HEK293 (cell line): ENCODE data around the gene ENO4.

Experiments
- CTCF ChIA-PET: fragments of 350-600 bp; formaldehyde crosslinking; extraction: SDS; loops from one replicate; lab custom pipeline; 2021; ENCODE audit warnings: antibody characterized with exemption; lab: Yijun Ruan, JAX
- POLR2A ChIA-PET: fragments of 300-600 bp; formaldehyde crosslinking; extraction: SDS; loops from one replicate; lab custom pipeline; 2020; ENCODE audit warnings: antibody characterized with exemption, inconsistent platforms; lab: Yijun Ruan, JAX
- H3K27ac ChIP-seq: fragments of 200-500 bp; sonication (Bioruptor generic); 2 replicates; pipeline ENCODE4 v1.5.1; 2014; ENCODE audit warnings: low read depth, low read length, control low read depth, inconsistent platforms; ENCODE audit errors: extremely low read depth
- H3K36me3 ChIP-seq, 2 experiments: fragments of 200-500 bp in 1 of 2; sonication (Bioruptor generic) in 1 of 2; 1 replicate in 1 of 2; 2 replicates in 1 of 2; pipeline ENCODE4 v1.5.1; 2014 to 2017; ENCODE audit warnings: inconsistent platforms in 2 of 2, low read length in 2 of 2; ENCODE audit not compliant: control insufficient read depth in 2 of 2, insufficient read depth in 1 of 2
- H3K4me1 ChIP-seq: fragments of 200-500 bp; sonication (Bioruptor generic); 2 replicates; pipeline ENCODE4 v1.5.1; 2014; ENCODE audit warnings: mild to moderate bottlenecking, low read length, inconsistent platforms; ENCODE audit not compliant: control insufficient read depth, insufficient read depth
- H3K4me3 ChIP-seq: 2 replicates; pipeline ENCODE4 v1.5.1; 2011; ENCODE audit warnings: low read depth, mild to moderate bottlenecking, control low read depth, low read length, moderate library complexity
- H3K9me3 ChIP-seq: fragments of 200-500 bp; sonication (Bioruptor generic); 2 replicates; pipeline ENCODE4 v1.5.1; 2014; ENCODE audit warnings: low read depth, low read length, inconsistent platforms; ENCODE audit not compliant: control insufficient read depth, insufficient read depth
- BCL11A ChIP-seq: fragments of 450-650 bp; formaldehyde crosslinking; IDR thresholded peaks from 2 replicates; pipeline ENCODE4 v1.5.1; 2016; ENCODE audit warnings: low read depth, missing biosample characterization, missing genetic modification characterization
- BCL6B ChIP-seq: fragments of 450-650 bp; formaldehyde crosslinking; IDR thresholded peaks from 2 replicates; pipeline ENCODE4 v1.5.1; 2017; ENCODE audit warnings: missing biosample characterization, missing genetic modification characterization
- FEZF1 ChIP-seq: fragments of 450-650 bp; formaldehyde crosslinking; IDR thresholded peaks from 2 replicates; pipeline ENCODE4 v1.5.1; 2016; ENCODE audit warnings: missing biosample characterization, missing genetic modification characterization
- IKZF3 ChIP-seq: fragments of 450-650 bp; IDR thresholded peaks from 2 replicates; pipeline ENCODE4 v1.5.0; 2018; ENCODE audit warnings: missing biosample characterization, mild to moderate bottlenecking, missing genetic modification characterization, moderate library complexity
- MZF1 ChIP-seq: fragments of 450-650 bp; formaldehyde crosslinking; IDR thresholded peaks from 2 replicates; pipeline ENCODE4 v1.5.1; 2017; ENCODE audit warnings: missing biosample characterization, missing genetic modification characterization, borderline replicate concordance
- OSR2 ChIP-seq: fragments of 450-650 bp; formaldehyde crosslinking; IDR thresholded peaks from 2 replicates; pipeline ENCODE4 v1.5.1; 2016; ENCODE audit warnings: missing biosample characterization, missing genetic modification characterization
- PRDM1 ChIP-seq: fragments of 450-650 bp; formaldehyde crosslinking; IDR thresholded peaks from 2 replicates; pipeline ENCODE4; 2016; ENCODE audit warnings: missing biosample characterization, missing genetic modification characterization
- PRDM6 ChIP-seq: fragments of 450-650 bp; formaldehyde crosslinking; IDR thresholded peaks from 2 replicates; pipeline ENCODE4 v1.5.1; 2017; ENCODE audit warnings: missing biosample characterization, missing genetic modification characterization
- TRIM28 ChIP-seq: IDR thresholded peaks from 2 replicates; pipeline ENCODE4 v1.6.1; 2011; ENCODE audit warnings: low read length, control low read depth, borderline replicate concordance
- WT1 ChIP-seq: fragments of 450-650 bp; formaldehyde crosslinking; IDR thresholded peaks from 2 replicates; pipeline ENCODE4 v1.5.1; 2016; ENCODE audit warnings: missing biosample characterization, missing genetic modification characterization
- ZBTB17 ChIP-seq: fragments of 450-650 bp; formaldehyde crosslinking; IDR thresholded peaks from 2 replicates; pipeline ENCODE4 v1.5.1; 2016; ENCODE audit warnings: missing biosample characterization, missing genetic modification characterization
- ZBTB20 ChIP-seq: fragments of 450-650 bp; formaldehyde crosslinking; IDR thresholded peaks from 2 replicates; pipeline ENCODE4 v1.5.1; 2016; ENCODE audit warnings: missing biosample characterization, missing genetic modification characterization
- ZBTB6 ChIP-seq: fragments of 450-650 bp; formaldehyde crosslinking; IDR thresholded peaks from 2 replicates; pipeline ENCODE4 v1.5.1; 2017; ENCODE audit warnings: missing biosample characterization, missing genetic modification characterization
- ZFP41 ChIP-seq: fragments of 450-650 bp; formaldehyde crosslinking; IDR thresholded peaks from 2 replicates; pipeline ENCODE4 v1.5.1; 2016; ENCODE audit warnings: missing biosample characterization, missing genetic modification characterization, borderline replicate concordance
- ZNF335 ChIP-seq: fragments of 450-650 bp; formaldehyde crosslinking; conservative IDR thresholded peaks from 2 replicates; pipeline ENCODE4 v1.5.1; 2016; ENCODE audit warnings: missing biosample characterization, missing genetic modification characterization
- ZNF341 ChIP-seq: fragments of 450-650 bp; formaldehyde crosslinking; IDR thresholded peaks from 2 replicates; pipeline ENCODE4; 2016; ENCODE audit warnings: low read depth, missing biosample characterization, missing genetic modification characterization
- ZNF398 ChIP-seq: fragments of 450-650 bp; formaldehyde crosslinking; IDR thresholded peaks from 2 replicates; pipeline ENCODE4 v1.5.1; 2017; ENCODE audit warnings: missing biosample characterization, missing genetic modification characterization
- ZNF501 ChIP-seq: fragments of 450-650 bp; formaldehyde crosslinking; IDR thresholded peaks from 2 replicates; pipeline ENCODE4 v1.5.1; 2016; ENCODE audit warnings: missing biosample characterization, missing genetic modification characterization
- ZNF518A ChIP-seq: fragments of 450-650 bp; formaldehyde crosslinking; conservative IDR thresholded peaks from 2 replicates; pipeline ENCODE4 v1.5.1; 2016; ENCODE audit warnings: low read depth, missing biosample characterization, missing genetic modification characterization
- ZNF555 ChIP-seq: fragments of 450-650 bp; formaldehyde crosslinking; conservative IDR thresholded peaks from 2 replicates; pipeline ENCODE4 v1.5.1; 2017; ENCODE audit warnings: missing biosample characterization, mild to moderate bottlenecking, missing genetic modification characterization, inconsistent platforms
- ZNF785 ChIP-seq: fragments of 450-650 bp; formaldehyde crosslinking; IDR thresholded peaks from 2 replicates; pipeline ENCODE4 v1.5.1; 2016; ENCODE audit warnings: missing biosample characterization, missing genetic modification characterization
- ZSCAN5A ChIP-seq: fragments of 450-650 bp; formaldehyde crosslinking; IDR thresholded peaks from 2 replicates; pipeline ENCODE4 v1.5.1; 2016; ENCODE audit warnings: missing biosample characterization, missing genetic modification characterization

ENO4 gene

GRCh38 chr10:116892907-116893685 is 43.8 kb downstream of the ENO4 start (continued):
- TF ChIP-seq OSR2 (tag by site-specific recombination) (peak; percentile 46), TRIM28 (peak; percentile 76), ZNF501 (tag by site-specific recombination) (0 out of 2 replicates have a peak, but pooled peaks have one; percentile 15), ZNF398 (tag by site-specific recombination) (peak; percentile 33; the same call in 1 of the 2 replicates), ZBTB17 (tag by site-specific recombination) (peak; percentile 83), ZBTB20 (tag by site-specific recombination) (no peak), WT1 (tag by site-specific recombination) (0 out of 2 replicates have a peak, but pooled peaks have one; percentile 29), ZNF335 (tag by site-specific recombination) (peak; percentile 58), ZNF555 (no peak), MZF1 (peak; percentile 38; the same call in 1 of the 2 replicates), ZFP41 (tag by site-specific recombination) (no peak), ZNF785 (tag by site-specific recombination) (no peak)

GRCh38 chr10:116893686-116894037 is 44.4 kb downstream of the ENO4 start:
- Histone ChIP-seq H3K4me3 (no peak overlapping the region), H3K27ac (peak overlapping the region; percentile 43; the same call in 1 of the 2 replicates), H3K4me1 (peaks cover 23% of the 10 kb centered on the region), H3K36me3 (peaks cover 0 to 6% of the 10 kb centered on the region in 2 experiments; a peak in 1 of 3 replicates), H3K9me3 (no peaks in the 10 kb centered on the region)
- ChIA-PET POLR2A (no interaction called here), CTCF (interaction anchor here (1.0 to 1.4 kb wide), 2 partner anchors 96 to 281 kb away, joined by 4 to 5 read pairs; no protein-coding TSS in a partner anchor)
- TF ChIP-seq PRDM6 (tag by site-specific recombination): peak; percentile 67
- peak; percentile 28; the same call in 1 of the 2 replicates for TF ChIP-seq OSR2 (tag by site-specific recombination)
- 0 out of 2 replicates have a peak, but pooled peaks have one; percentile 26 for TF ChIP-seq FEZF1 (tag by site-specific recombination)
- no peak for TF ChIP-seq ZBTB6 (tag by site-specific recombination)
- no peak for TF ChIP-seq ZSCAN5A
- 0 out of 2 replicates have a peak, but pooled peaks have one; percentile 13 for TF ChIP-seq BCL11A (tag by site-specific recombination)
- 0 out of 2 replicates have a peak, but pooled peaks have one; percentile 4 for TF ChIP-seq PRDM1 (tag by site-specific recombination)
- no peak for TF ChIP-seq ZNF341
- 0 out of 2 replicates have a peak, but pooled peaks have one; percentile 11 for TF ChIP-seq IKZF3 (tag by site-specific recombination)
- TF ChIP-seq ZNF501 (tag by site-specific recombination): 0 out of 2 replicates have a peak, but pooled peaks have one; percentile 12
- peak; percentile 90 for TF ChIP-seq WT1 (tag by site-specific recombination)
- peak; percentile 73 for TF ChIP-seq BCL6B (tag by site-specific recombination)
- TF ChIP-seq ZNF518A (tag by site-specific recombination): no peak
